ENCODE measurements around the gene TTC28.
"Not testable (repeated sequence)": the region's sequence is repeated elsewhere in the genome, so short reads cannot be mapped to it uniquely, and the experiment has no call there.

Gene TTC28

GRCh38 chr22:28222052-28222451, 457.6 kb downstream of the TTC28 start:
- peak in 1 of 2 donors; percentile 5 for DNase-seq

- DNase-seq: no peak
Observed at GRCh38 chr22:28220626-28221363, 458.8 kb downstream of the TTC28 start.

GRCh38 chr22:28217277-28217676, 462.4 kb downstream of the TTC28 start:
- DNase-seq: no peak

GRCh38 chr22:28214750-28215149, 464.9 kb downstream of the TTC28 start:
- not testable (repeated sequence) for DNase-seq

GRCh38 chr22:28209457-28209856, 470.2 kb downstream of the TTC28 start:
- DNase-seq: not testable (repeated sequence)

- DNase-seq: no peak
Observed at GRCh38 chr22:28208787-28209186, 470.9 kb downstream of the TTC28 start.

GRCh38 chr22:28208036-28208435, 471.6 kb downstream of the TTC28 start:
- no peak for DNase-seq

GRCh38 chr22:28207281-28208030, 472.2 kb downstream of the TTC28 start:
- DNase-seq: no peak

- no peak for DNase-seq
Observed at GRCh38 chr22:28205926-28206325, 473.7 kb downstream of the TTC28 start.

GRCh38 chr22:28204382-28204781, 475.3 kb downstream of the TTC28 start:
- no peak for DNase-seq

GRCh38 chr22:28203286-28203685, 476.4 kb downstream of the TTC28 start:
- no peak for DNase-seq

- DNase-seq: no peak
Observed at GRCh38 chr22:28198692-28199091, 480.9 kb downstream of the TTC28 start.

GRCh38 chr22:28191571-28191970, 488.1 kb downstream of the TTC28 start:
- DNase-seq: not testable (repeated sequence)

- no peak for DNase-seq
Observed at GRCh38 chr22:28188178-28188879, 491.3 kb downstream of the TTC28 start.

- no peak for DNase-seq
Observed at GRCh38 chr22:28187612-28188011, 492.0 kb downstream of the TTC28 start.

GRCh38 chr22:28186641-28187040, 493.0 kb downstream of the TTC28 start:
- no peak for DNase-seq

- DNase-seq: no peak
Observed at GRCh38 chr22:28185130-28185529, 494.5 kb downstream of the TTC28 start.

- no peak for DNase-seq
Observed at GRCh38 chr22:28183078-28183860, 496.4 kb downstream of the TTC28 start.

GRCh38 chr22:28180804-28181731, 498.6 kb downstream of the TTC28 start:
- no peak for DNase-seq

- DNase-seq: no peak
Observed at GRCh38 chr22:28179392-28179791, 500.2 kb downstream of the TTC28 start.

GRCh38 chr22:28175730-28176492, 503.7 kb downstream of the TTC28 start:
- no peak for DNase-seq
